Measurements from ENCODE around the gene CNTN3.

DNA sequence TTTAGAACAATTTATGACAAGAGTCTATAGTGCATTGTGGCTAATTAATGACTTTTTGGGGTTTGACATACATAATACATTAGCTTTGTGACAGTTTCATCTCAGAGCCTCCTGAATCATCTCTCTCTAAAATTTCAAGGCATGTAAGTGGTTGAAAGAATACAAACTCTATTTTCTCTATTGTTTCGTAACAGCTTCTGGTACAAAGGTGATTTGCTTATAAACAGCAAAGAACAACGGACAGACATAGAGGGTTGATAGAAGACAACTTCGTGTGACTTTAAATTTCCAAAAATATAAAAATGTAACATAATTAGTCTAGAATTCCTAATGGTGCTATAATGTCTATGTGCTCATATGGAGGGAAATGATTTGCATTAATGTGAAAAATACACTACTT, 21.3 kb downstream of the CNTN3 start:
- no peak for TF ChIP-seq POLR2A (IDR thresholded peaks at IDR 0.05)
- TF ChIP-seq, protein P1, sequence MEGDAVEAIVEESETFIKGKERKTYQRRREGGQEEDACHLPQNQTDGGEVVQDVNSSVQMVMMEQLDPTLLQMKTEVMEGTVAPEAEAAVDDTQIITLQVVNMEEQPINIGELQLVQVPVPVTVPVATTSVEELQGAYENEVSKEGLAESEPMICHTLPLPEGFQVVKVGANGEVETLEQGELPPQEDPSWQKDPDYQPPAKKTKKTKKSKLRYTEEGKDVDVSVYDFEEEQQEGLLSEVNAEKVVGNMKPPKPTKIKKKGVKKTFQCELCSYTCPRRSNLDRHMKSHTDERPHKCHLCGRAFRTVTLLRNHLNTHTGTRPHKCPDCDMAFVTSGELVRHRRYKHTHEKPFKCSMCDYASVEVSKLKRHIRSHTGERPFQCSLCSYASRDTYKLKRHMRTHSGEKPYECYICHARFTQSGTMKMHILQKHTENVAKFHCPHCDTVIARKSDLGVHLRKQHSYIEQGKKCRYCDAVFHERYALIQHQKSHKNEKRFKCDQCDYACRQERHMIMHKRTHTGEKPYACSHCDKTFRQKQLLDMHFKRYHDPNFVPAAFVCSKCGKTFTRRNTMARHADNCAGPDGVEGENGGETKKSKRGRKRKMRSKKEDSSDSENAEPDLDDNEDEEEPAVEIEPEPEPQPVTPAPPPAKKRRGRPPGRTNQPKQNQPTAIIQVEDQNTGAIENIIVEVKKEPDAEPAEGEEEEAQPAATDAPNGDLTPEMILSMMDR (IDR thresholded peaks at IDR 0.05) = no peak
